Heart left ventricle (tissue), 16 donors: ENCODE results near the gene HOXD10. TPM values are rescaled to one million over a fixed set of nuclear protein-coding genes. Genes with fewer than 3 reads are reported as not detected.

Source experiments
- ATAC-seq, 4 donors: fragments of 200-7000 bp; cut with Tn5 transposase; one replicate each; pipeline ENCODE4 v1.9.1; 2020 to 2022; ENCODE audit warnings: moderate library complexity in 4 of 4, mild to moderate bottlenecking in 3 of 4, moderate number of reproducible peaks in 1 of 4
- DNase-seq, 5 donors: peaks; one replicate each; pipeline ENCODE4 v3.0.0-alpha.2; 2020
- H3K27ac ChIP-seq, 12 donors: fragments of 200-600 bp; sonication (generic) in 4 of 12; one replicate each; pipeline versions ENCODE4 v1.5.0 to v1.8.0; 2016 to 2022; ENCODE audit warnings: mild to moderate bottlenecking in 2 of 12
- H3K27me3 ChIP-seq, 9 donors: fragments of 200-600 bp; sonication (generic) in 2 of 9; one replicate each; pipeline versions ENCODE4 v1.5.1 to v1.8.0; 2016 to 2022; ENCODE audit warnings: mild to moderate bottlenecking in 3 of 9
- H3K36me3 ChIP-seq, 9 donors: fragments of 200-600 bp; sonication (generic) in 2 of 9; one replicate each; pipeline versions ENCODE4 v1.5.0 to v1.8.0; 2018 to 2022; ENCODE audit warnings: mild to moderate bottlenecking in 2 of 9
- H3K4me1 ChIP-seq, 12 donors: fragments of 200-600 bp; sonication (generic) in 4 of 12; one replicate each; pipeline versions ENCODE4 v1.5.0 to v1.8.0; 2016 to 2022; ENCODE audit warnings: mild to moderate bottlenecking in 3 of 12
- H3K4me3 ChIP-seq, 12 donors: fragments of 200-600 bp; sonication (generic) in 4 of 12; one replicate each; pipeline versions ENCODE4 v1.5.0 to v1.8.0; 2017 to 2022; ENCODE audit warnings: mild to moderate bottlenecking in 9 of 12, moderate library complexity in 4 of 12
- H3K9me3 ChIP-seq, 12 donors: fragments of 200-600 bp; sonication (generic) in 4 of 12; one replicate each; pipeline versions ENCODE4 v1.5.0 to v1.8.0; 2016 to 2022; ENCODE audit warnings: mild to moderate bottlenecking in 1 of 12
- POLR2A ChIP-seq, 2 donors: fragments of 450-650 bp; IDR thresholded peaks; one replicate each; pipeline ENCODE4 v1.6.1; 2017; ENCODE audit warnings: antibody characterized with exemption in 2 of 2, mild to moderate bottlenecking in 2 of 2, moderate library complexity in 2 of 2
- WGBS, 4 donors: extraction: QIAGEN DNeasy Blood & Tissue Kit in 2 of 4; methylation state at CpG; one replicate each; pipeline versions ENCODE4 v1.1.5 to v1.1.7; 2013 to 2018; 5-methylcytosine and 5-hydroxymethylcytosine counted together
- intact Hi-C, 10 donors: fragments of 100-400 bp; cut with DNase I; formaldehyde crosslinking; loops; one replicate each; pipeline versions ENCODE4 v1.11.1 to v1.14.2; 2022
- long read RNA-seq, 3 donors: library from polyadenylated mRNA; unstranded; transcript quantifications; one replicate each; pipeline ENCODE4 v2.0.0, GENCODE V29; 2020 to 2021
- polyA plus RNA-seq, 2 donors: library from polyadenylated mRNA; stranded (reverse); fragments of 200-250 nt; gene quantifications; one replicate each; pipeline ENCODE4 v1.2.3, GENCODE V29; 2013
- total RNA-seq, 9 donors: library from RNA; depleted of rRNA in 2 of 9; stranded (reverse); fragments of >200 nt in 2 of 9; fragmentation: NEBNext Ultra II Directional in 3 of 9; extraction: Animal tissue kit (Norgen Biotek cat#: 25700) in 3 of 9; gene quantifications; one replicate each; pipeline versions ENCODE4 v1.1.0 to v1.2.4, GENCODE V29; 2016 to 2023
- TF ChIP-seq, protein P1 (sequence below), 12 donors: fragments of 200-600 bp; sonication (generic) in 4 of 12; IDR thresholded peaks; one replicate each; pipeline versions ENCODE4 v1.5.0 to v1.8.0; 2018 to 2022; ENCODE audit warnings: antibody characterized with exemption in 12 of 12, mild to moderate bottlenecking in 5 of 12
- donor health status: ischemic (EF 13 %, LVEDD 7.1; RV severe dilation, severe dysfunction).
- donor health status: healthy with polysubstance abuse.
- donor health status: DM: no; HTN: yes; CAD: no.
- donor health status: DM: no; HTN: no; CAD: no.
- donor health status: ischemic (EF 25% LVEDD 6.9; RV normal size, moderate dysfunction).
- donor health status: ischemic (EF 25% LVEDD 5.7; RV mildly dilated, moderate dysfunction).
- donor health status: healthy.
- donor health status: DM: yes; HTN: yes; CAD: no.
- donor health status: ischemic (EF 35%, LVEDD 5.7; RV mildly dilated, moderate dysfunction).
- donor health status: nonischemic (EF 11% LVEDD 7.7; RV severe dilation, severe dysfunction).
- donor health status: DM: yes; HTN: yes; CAD: no.
- donor health status: PGD.
- donor health status: ischemic (EF 29% LVEDD 5.4; RV normal size, mild dysfunction).
- donor health status: nonischemic (EF 23%, LVEDD 6.1; RV moderate dilation, normal function).

Gene HOXD10
- under 1 TPM in 1 of 9 donors, not detected in 8; 0.43 TPM for total RNA-seq
- under 1 TPM in 1 of 2 donors, not detected in 1; 0.03 TPM for polyA plus RNA-seq
- long read RNA-seq, donor 1, result 0 reads
- long read RNA-seq, donor 2, result 0 reads
- long read RNA-seq, donor 3, result 0 reads

DNA sequence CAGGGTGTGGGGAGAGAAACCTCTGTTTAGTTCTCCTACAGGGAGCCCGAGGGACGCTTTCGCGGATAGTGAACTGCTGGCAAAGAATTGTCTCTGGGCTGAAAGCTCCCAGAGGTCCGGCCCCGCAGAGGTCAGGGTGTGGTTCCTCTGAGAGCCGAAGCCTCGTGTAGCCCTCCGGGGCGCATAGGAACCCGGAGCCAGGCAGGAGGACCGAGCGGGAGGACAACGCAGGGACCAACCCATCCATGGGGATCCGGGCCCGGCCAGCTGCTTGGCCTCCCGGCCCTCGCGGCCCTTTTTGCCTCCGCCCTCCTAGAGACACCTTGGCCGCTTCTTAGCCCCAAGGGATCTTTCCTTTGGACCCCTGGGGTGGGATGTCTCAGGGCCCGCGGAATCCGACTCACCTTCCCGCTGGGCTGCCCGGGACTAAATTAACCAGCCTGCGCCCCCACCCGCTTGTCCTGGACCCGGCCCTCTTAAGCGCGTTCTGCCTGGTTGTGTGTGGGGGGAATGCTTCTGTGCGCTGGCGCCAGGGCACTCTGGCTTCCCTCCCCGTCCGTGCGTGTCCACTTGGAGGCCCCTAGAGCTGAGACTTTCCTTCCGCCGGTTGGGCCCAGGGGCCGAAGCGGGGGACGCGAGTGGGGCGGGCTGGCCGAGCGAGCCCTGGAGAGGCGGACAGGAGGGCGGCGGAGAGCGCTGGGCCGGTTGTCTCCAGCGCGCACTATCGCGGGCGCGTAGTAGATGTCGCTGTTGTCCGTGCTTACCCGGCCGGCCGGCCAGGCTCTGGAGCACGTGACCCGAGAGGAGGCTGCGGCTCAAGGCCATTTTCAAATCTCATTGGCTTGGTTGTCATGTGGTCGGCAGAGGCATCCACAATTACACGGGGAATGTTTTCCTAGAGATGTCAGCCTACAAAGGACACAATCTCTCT is at the start of gene HOXD10:
TSS of gene HOXD10 (plus strand) at position 896 of the 931 bp plus-strand sequence. CDS start 56 bp downstream, outside the sequence.
- peak within 1 kb of the TSS in 1 of 12 donors; percentile 5 for H3K4me3 ChIP-seq
- peaks cover 0 to 9% (median 0%) of the 10 kb centered on the region in 12 donors for H3K4me1 ChIP-seq
- H3K36me3 ChIP-seq, result no peaks in the 10 kb centered on the region
- intact Hi-C loops, result no loop called here
- ATAC-seq (peak in 2 of 4 donors; percentile 20 to 36), DNase-seq (no peak)
- no peaks in the 10 kb centered on the region for H3K9me3 ChIP-seq
- peaks cover 94 to 100% (median 99%) of the 10 kb centered on the region in 9 donors for H3K27me3 ChIP-seq
- no peak within 1 kb of the TSS for H3K27ac ChIP-seq
- TF ChIP-seq, protein P1, sequence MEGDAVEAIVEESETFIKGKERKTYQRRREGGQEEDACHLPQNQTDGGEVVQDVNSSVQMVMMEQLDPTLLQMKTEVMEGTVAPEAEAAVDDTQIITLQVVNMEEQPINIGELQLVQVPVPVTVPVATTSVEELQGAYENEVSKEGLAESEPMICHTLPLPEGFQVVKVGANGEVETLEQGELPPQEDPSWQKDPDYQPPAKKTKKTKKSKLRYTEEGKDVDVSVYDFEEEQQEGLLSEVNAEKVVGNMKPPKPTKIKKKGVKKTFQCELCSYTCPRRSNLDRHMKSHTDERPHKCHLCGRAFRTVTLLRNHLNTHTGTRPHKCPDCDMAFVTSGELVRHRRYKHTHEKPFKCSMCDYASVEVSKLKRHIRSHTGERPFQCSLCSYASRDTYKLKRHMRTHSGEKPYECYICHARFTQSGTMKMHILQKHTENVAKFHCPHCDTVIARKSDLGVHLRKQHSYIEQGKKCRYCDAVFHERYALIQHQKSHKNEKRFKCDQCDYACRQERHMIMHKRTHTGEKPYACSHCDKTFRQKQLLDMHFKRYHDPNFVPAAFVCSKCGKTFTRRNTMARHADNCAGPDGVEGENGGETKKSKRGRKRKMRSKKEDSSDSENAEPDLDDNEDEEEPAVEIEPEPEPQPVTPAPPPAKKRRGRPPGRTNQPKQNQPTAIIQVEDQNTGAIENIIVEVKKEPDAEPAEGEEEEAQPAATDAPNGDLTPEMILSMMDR (IDR thresholded peaks at IDR 0.05), result peak in 3 of 12 donors; percentile 8 to 22 (median 15)
- no peak for TF ChIP-seq POLR2A (IDR thresholded peaks at IDR 0.05)
- WGBS, 4 donors, result 3 to 6% (median 4%) methylated on average over 47 to 66 of the region's 66 CpGs

DNA sequence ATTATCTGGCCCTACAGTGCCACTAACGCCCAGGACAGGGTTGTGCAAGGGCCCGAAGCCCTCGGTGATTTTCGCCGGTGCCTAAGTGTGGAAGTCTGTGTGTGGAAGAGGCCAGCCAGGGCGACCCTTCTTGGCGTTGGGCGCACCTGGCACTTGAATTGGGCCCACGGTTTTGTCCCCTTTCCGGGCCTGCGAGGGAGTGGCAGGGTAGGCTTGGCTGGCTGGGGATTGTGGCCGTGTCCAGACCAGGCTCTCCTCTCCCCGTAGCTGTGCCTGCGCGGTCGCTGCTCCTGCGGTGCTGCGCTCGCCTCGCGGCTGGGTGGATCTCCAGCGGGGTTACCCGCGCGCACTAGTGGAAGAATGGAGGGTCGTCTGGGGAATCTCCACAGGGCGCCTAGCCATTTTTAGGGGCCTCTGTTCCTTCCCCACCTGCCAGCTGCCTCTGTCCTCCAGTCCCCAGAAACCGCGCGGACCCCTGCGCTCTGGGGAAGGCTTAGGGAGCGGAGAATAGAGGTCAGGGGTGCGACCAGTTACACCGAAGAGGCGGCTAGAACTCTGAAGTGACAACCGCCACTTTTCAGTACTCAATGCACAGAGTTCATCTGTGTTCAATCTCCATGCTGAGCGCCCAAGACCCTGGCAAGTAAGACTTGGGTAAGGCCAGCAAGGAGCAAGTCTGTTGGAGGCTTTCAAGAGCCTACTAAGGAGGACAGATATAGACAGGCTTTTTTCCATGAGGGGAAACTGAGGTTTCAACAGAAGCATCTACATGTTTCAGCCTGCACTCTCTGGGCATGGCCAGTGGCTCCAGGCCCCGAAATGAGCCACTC is 48.8 kb upstream of the HOXD10 start:
- WGBS, 4 donors, result 19 to 32% (median 23%) methylated on average over 14 to 38 of the region's 38 CpGs
- H3K27me3 ChIP-seq, result peaks cover 56 to 100% (median 74%) of the 10 kb centered on the region in 9 donors
- DNase-seq, result no peak

DNA sequence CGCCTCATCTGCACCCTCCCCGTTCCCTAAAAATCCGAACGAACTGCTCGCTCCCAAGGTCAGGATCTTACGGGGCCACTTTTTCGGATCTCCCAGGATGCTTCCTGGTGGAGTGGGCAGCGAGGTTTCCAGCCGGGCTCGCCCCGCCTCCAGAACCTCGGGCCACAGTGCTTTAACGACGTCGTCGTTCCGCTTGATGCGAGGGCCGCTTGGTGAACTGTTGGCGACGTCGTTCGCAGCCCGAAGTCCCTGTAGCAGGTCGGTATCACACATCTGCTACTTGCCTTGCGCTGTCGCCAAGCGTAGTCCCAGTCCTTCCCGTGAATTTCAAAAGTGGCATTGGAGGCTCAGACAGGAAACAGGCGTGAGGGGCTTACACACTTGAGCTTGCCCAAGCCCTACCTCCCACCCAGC is 48.2 kb upstream of the HOXD10 start:
- TF ChIP-seq POLR2A (IDR thresholded peaks at IDR 0.05), result no peak
- TF ChIP-seq, protein P1 (IDR thresholded peaks at IDR 0.05), result no peak
- Histone ChIP-seq H3K9me3 (no peaks in the 10 kb centered on the region), H3K36me3 (no peaks in the 10 kb centered on the region), H3K4me1 (peaks cover 0 to 35% (median 7%) of the 10 kb centered on the region in 12 donors), H3K27ac (no peak overlapping the region), H3K27me3 (peaks cover 62 to 100% (median 80%) of the 10 kb centered on the region in 9 donors), H3K4me3 (peak overlapping the region in 1 of 12 donors; percentile 1)
- WGBS, 4 donors, result 10 to 15% (median 13%) methylated on average over 24 to 30 of the region's 30 CpGs
- intact Hi-C loops, result no loop called here
- no peak for DNase-seq
- no peak for ATAC-seq

More for the DNA sequence above, 48.8 kb upstream of the HOXD10 start:
- no peaks in the 10 kb centered on the region for H3K9me3 ChIP-seq
- H3K4me3 ChIP-seq, result peak overlapping the region in 9 of 12 donors; percentile 13 to 43 (median 29)
- peak in 3 of 4 donors; percentile 40 to 62 (median 58) for ATAC-seq
- peaks cover 0 to 28% (median 7%) of the 10 kb centered on the region in 12 donors for H3K4me1 ChIP-seq
- no peaks in the 10 kb centered on the region for H3K36me3 ChIP-seq
- intact Hi-C loops, result no loop called here
- no peak for TF ChIP-seq POLR2A (IDR thresholded peaks at IDR 0.05)
- TF ChIP-seq, protein P1 (IDR thresholded peaks at IDR 0.05), result no peak
- H3K27ac ChIP-seq, result no peak overlapping the region
